H1 (cell line): ENCODE data around the gene ZNF622. TPM values are rescaled to one million over a fixed set of nuclear protein-coding genes. Genes with fewer than 3 reads are reported as not detected.

ENCODE experiments used
- CTCF ChIA-PET: fragments of 300-600 bp; sonication (Branson Sonifier 250); formaldehyde crosslinking; loops from one replicate; lab custom pipeline; 2021; ENCODE audit not compliant: partially characterized antibody; lab: Charles Lee
- POLR2A ChIA-PET: fragments of 300-600 bp; sonication (Branson Sonifier 250); formaldehyde crosslinking; loops from one replicate; lab custom pipeline; 2021; ENCODE audit warnings: inconsistent platforms; ENCODE audit not compliant: partially characterized antibody; lab: Charles Lee
- DNase-seq, 2 experiments: peaks; one replicate each; pipeline versions ENCODE4 v3.0.0 to v3.0.0-alpha.2; 2010 to 2022; ENCODE audit warnings: low spot score in 2 of 2, low read depth in 1 of 2, mixed read lengths in 1 of 2
- FAIRE-seq: peaks from 2 replicates; lab custom pipeline; 2011; peaks lifted over from hg19 to GRCh38; lab: Jason Lieb, UNC
- H2AFZ ChIP-seq: 2 replicates; pipeline ENCODE4 v1.8.1; 2012; ENCODE audit warnings: low read length, inconsistent platforms
- H2AK5ac ChIP-seq: 2 replicates; pipeline ENCODE4 v1.6.1; 2013; ENCODE audit warnings: low read depth, low read length
- H2BK120ac ChIP-seq: replicated peaks from 2 replicates; pipeline ENCODE3; 2013; ENCODE audit warnings: low read depth, low read length, inconsistent platforms
- H2BK12ac ChIP-seq: 2 replicates; pipeline ENCODE4 v1.6.1; 2013; ENCODE audit warnings: low read depth, low read length
- H2BK15ac ChIP-seq: 2 replicates; pipeline ENCODE4 v1.6.1; 2013; ENCODE audit warnings: low read length
- H2BK20ac ChIP-seq: 2 replicates; pipeline ENCODE4 v1.6.1; 2013; ENCODE audit warnings: low read length
- H2BK5ac ChIP-seq: 2 replicates; pipeline ENCODE4 v1.6.1; 2013; ENCODE audit warnings: low read depth, low read length
- H3K14ac ChIP-seq: 2 replicates; pipeline ENCODE4 v1.6.1; 2013; ENCODE audit warnings: inconsistent platforms; ENCODE audit not compliant: insufficient read length
- H3K18ac ChIP-seq: 2 replicates; pipeline ENCODE4 v1.6.1; 2013; ENCODE audit warnings: low read length; ENCODE audit errors: extremely low read depth
- H3K23ac ChIP-seq: 2 replicates; pipeline ENCODE4 v1.6.1; 2013; ENCODE audit warnings: inconsistent platforms; ENCODE audit not compliant: insufficient read length
- H3K23me2 ChIP-seq: 2 replicates; pipeline ENCODE4 v1.6.1; 2013; ENCODE audit warnings: low read depth, low read length
- H3K27ac ChIP-seq: 2 replicates; pipeline ENCODE4 v1.6.1; 2011; ENCODE audit warnings: low read depth, low read length, inconsistent platforms
- H3K27me3 ChIP-seq, 4 experiments: replicated peaks in 1 of 4; 1 replicate in 1 of 4; 2 replicates in 3 of 4; pipeline versions ENCODE4 v1.6.1 to v1.8.1; 2011 to 2013; ENCODE audit warnings: low read length in 3 of 4, mild to moderate bottlenecking in 3 of 4, inconsistent platforms in 2 of 4, mixed read lengths in 2 of 4, moderate library complexity in 1 of 4; ENCODE audit not compliant: control insufficient read depth in 3 of 4, insufficient read depth in 3 of 4; ENCODE audit errors: extremely low read depth in 1 of 4
- H3K36me3 ChIP-seq, 4 experiments: 2 replicates each; pipeline versions ENCODE4 v1.6.1 to v1.8.1; 2011 to 2013; ENCODE audit warnings: mild to moderate bottlenecking in 4 of 4, low read length in 3 of 4, moderate library complexity in 2 of 4, control low read depth in 1 of 4, inconsistent platforms in 1 of 4; ENCODE audit not compliant: insufficient read depth in 4 of 4, control insufficient read depth in 2 of 4
- H3K4ac ChIP-seq: replicated peaks from 2 replicates; pipeline ENCODE3; 2013; ENCODE audit warnings: low read length, low read depth, mixed read lengths, inconsistent platforms; ENCODE audit not compliant: insufficient read length
- H3K4me1 ChIP-seq, 4 experiments: replicated peaks in 1 of 4; 1 replicate in 1 of 4; 2 replicates in 3 of 4; pipeline versions ENCODE4 v1.6.1 to v1.8.1; 2011 to 2013; ENCODE audit warnings: low read length in 3 of 4, inconsistent platforms in 2 of 4, mixed read lengths in 1 of 4; ENCODE audit not compliant: insufficient read depth in 4 of 4, control insufficient read depth in 3 of 4
- H3K4me2 ChIP-seq, 2 experiments: 2 replicates each; pipeline versions ENCODE4 v1.6.1 to v1.8.1; 2011 to 2013; ENCODE audit warnings: low read depth in 2 of 2, low read length in 2 of 2, control low read depth in 1 of 2, inconsistent platforms in 1 of 2, mild to moderate bottlenecking in 1 of 2; ENCODE audit not compliant: insufficient read depth in 1 of 2
- H3K4me3 ChIP-seq, 4 experiments: fragments of 200-600, 300-600 bp in 1 of 4; sonication (generic), shearing (Covaris generic), sonication (Bioruptor Twin) in 1 of 4; 2 replicates each; pipeline versions ENCODE4 v1.5.1 to v1.8.1; 2011 to 2016; ENCODE audit warnings: low read length in 4 of 4, low read depth in 3 of 4, control low read depth in 2 of 4, inconsistent platforms in 2 of 4, mild to moderate bottlenecking in 2 of 4, mixed read lengths in 1 of 4, moderate library complexity in 1 of 4; ENCODE audit not compliant: insufficient read depth in 2 of 4; ENCODE audit errors: extremely low read depth in 1 of 4
- H3K56ac ChIP-seq: replicated peaks from 2 replicates; pipeline ENCODE3; 2013; ENCODE audit warnings: low read depth, mild to moderate bottlenecking, mixed read lengths, low read length, inconsistent platforms; ENCODE audit not compliant: insufficient read length
- H3K79me1 ChIP-seq: 2 replicates; pipeline ENCODE4 v1.6.1; 2013; ENCODE audit warnings: low read depth, low read length, control low read depth
- H3K79me2 ChIP-seq, 2 experiments: 2 replicates each; pipeline versions ENCODE4 v1.6.1 to v1.8.1; 2012 to 2013; ENCODE audit warnings: low read length in 2 of 2, mild to moderate bottlenecking in 2 of 2, inconsistent platforms in 1 of 2; ENCODE audit not compliant: insufficient read depth in 2 of 2, control insufficient read depth in 1 of 2
- H3K9ac ChIP-seq, 4 experiments: replicated peaks in 1 of 4; 1 replicate in 1 of 4; 2 replicates in 3 of 4; pipeline versions ENCODE4 v1.6.1 to v1.8.1; 2011 to 2013; ENCODE audit warnings: low read depth in 3 of 4, low read length in 3 of 4, control low read depth in 2 of 4, mild to moderate bottlenecking in 2 of 4, moderate library complexity in 2 of 4, inconsistent platforms in 1 of 4; ENCODE audit errors: extremely low read depth in 1 of 4
- H3K9me3 ChIP-seq, 2 experiments: 2 replicates each; pipeline versions ENCODE4 v1.6.1 to v1.8.1; 2012 to 2013; ENCODE audit warnings: mild to moderate bottlenecking in 2 of 2, moderate library complexity in 2 of 2, control low read depth in 1 of 2, inconsistent platforms in 1 of 2, low read depth in 1 of 2, low read length in 1 of 2, mixed read lengths in 1 of 2; ENCODE audit not compliant: insufficient read depth in 2 of 2
- H4K20me1 ChIP-seq, 2 experiments: replicated peaks in 1 of 2; 2 replicates each; pipeline versions ENCODE3 to v1.8.1; 2011 to 2013; ENCODE audit warnings: inconsistent platforms in 2 of 2, low read length in 2 of 2, mild to moderate bottlenecking in 1 of 2; ENCODE audit not compliant: insufficient read depth in 2 of 2, control insufficient read depth in 1 of 2
- H4K5ac ChIP-seq: 2 replicates; pipeline ENCODE4 v1.6.1; 2013; ENCODE audit warnings: low read length, low read depth, mixed read lengths, inconsistent platforms; ENCODE audit not compliant: insufficient read length
- H4K8ac ChIP-seq: 2 replicates; pipeline ENCODE4 v1.8.0; 2013; ENCODE audit warnings: mild to moderate bottlenecking, moderate library complexity, low read length, inconsistent platforms; ENCODE audit not compliant: insufficient read depth; ENCODE audit errors: extremely low read depth
- H4K91ac ChIP-seq: replicated peaks from 2 replicates; pipeline ENCODE3; 2013; ENCODE audit warnings: low read length, mixed read lengths, inconsistent platforms; ENCODE audit not compliant: insufficient read length
- ASH2L ChIP-seq: fragments of 200-600, 300-600 bp; sonication (generic); IDR thresholded peaks from one replicate; pipeline ENCODE4 v1.7.1; 2017; ENCODE audit warnings: low read length
- CTBP2 ChIP-seq: IDR thresholded peaks from 2 replicates; pipeline ENCODE4 v1.7.0; 2011; ENCODE audit warnings: borderline replicate concordance, mild to moderate bottlenecking, moderate library complexity, mixed read lengths, low read length; ENCODE audit not compliant: insufficient read depth, insufficient read length
- GABPA ChIP-seq: IDR thresholded peaks from 2 replicates; pipeline ENCODE4 v1.6.1; 2011; ENCODE audit warnings: mild to moderate bottlenecking, low read length, moderate library complexity, borderline replicate concordance; ENCODE audit not compliant: insufficient read depth
- KDM4A ChIP-seq: IDR thresholded peaks from one replicate; pipeline ENCODE4 v1.7.1; 2012; ENCODE audit warnings: low read depth, mild to moderate bottlenecking, moderate library complexity, low read length, inconsistent platforms; ENCODE audit not compliant: severe bottlenecking
- POLR2A ChIP-seq, 2 experiments: IDR thresholded peaks; 1 replicate in 1 of 2; 2 replicates in 1 of 2; pipeline ENCODE4 v1.6.1; 2011; ENCODE audit warnings: low read depth in 2 of 2, low read length in 2 of 2, mild to moderate bottlenecking in 2 of 2; ENCODE audit errors: control extremely low read depth in 1 of 2
- RAD21 ChIP-seq, 2 experiments: IDR thresholded peaks in 1 of 2; conservative IDR thresholded peaks in 1 of 2; 2 replicates each; pipeline ENCODE4 v1.6.1; 2011; ENCODE audit warnings: low read depth in 2 of 2, low read length in 2 of 2, improper control_type of control experiment in 1 of 2, inconsistent platforms in 1 of 2, mild to moderate bottlenecking in 1 of 2, moderate library complexity in 1 of 2
- SP1 ChIP-seq: IDR thresholded peaks from 2 replicates; pipeline ENCODE4 v1.6.1; 2011; ENCODE audit warnings: low read depth, low read length
- SP2 ChIP-seq: IDR thresholded peaks from 2 replicates; pipeline ENCODE4 v1.6.1; 2012; ENCODE audit warnings: mild to moderate bottlenecking, low read length, inconsistent platforms
- TAF1 ChIP-seq: IDR thresholded peaks from 2 replicates; pipeline ENCODE4 v1.6.1; 2011; ENCODE audit warnings: mild to moderate bottlenecking, low read depth, low read length
- TBP ChIP-seq: IDR thresholded peaks from 2 replicates; pipeline ENCODE4 v1.6.1; 2011; ENCODE audit warnings: low read depth, low read length, improper control_type of control experiment
- TCF12 ChIP-seq: IDR thresholded peaks from 2 replicates; pipeline ENCODE4 v1.6.1; 2011; ENCODE audit warnings: low read depth, mild to moderate bottlenecking, low read length
- TEAD4 ChIP-seq: IDR thresholded peaks from 2 replicates; pipeline ENCODE4 v1.6.1; 2012; ENCODE audit warnings: low read depth, low read length, inconsistent platforms, mixed read lengths
- WGBS, 2 experiments: shearing (Covaris generic) in 1 of 2; methylation state at CpG; one replicate each; pipeline versions ENCODE4 v1.1.6 to v1.1.7; 2013 to 2015; ENCODE audit warnings: low lambda C conversion rate in 2 of 2, mixed read lengths in 2 of 2, inconsistent platforms in 1 of 2, low coverage in 1 of 2, missing lambda C conversion rate in 1 of 2; ENCODE audit not compliant: insufficient replicate concordance in 2 of 2, insufficient coverage in 1 of 2, insufficient read length in 1 of 2; ENCODE audit errors: extremely low coverage in 1 of 2, missing lambda C conversion rate in 1 of 2; 5-methylcytosine and 5-hydroxymethylcytosine counted together
- polyA plus RNA-seq, 7 experiments: library from polyadenylated mRNA; depleted of rRNA in 3 of 7; stranded (reverse) in 5 of 7; unstranded in 2 of 7; fragments of >200 nt in 5 of 7; fragments of 200-250 nt in 2 of 7; gene quantifications; 1 replicate in 5 of 7; 2 replicates in 1 of 7; 4 replicates in 1 of 7; pipeline versions ENCODE4 v1.2.1 to v1.2.3, GENCODE V29; 2011 to 2013; ENCODE audit warnings: missing spikeins in 2 of 7, mixed read lengths in 2 of 7
- total RNA-seq: library from RNA; stranded (reverse); fragmentation: NEBNext Ultra II Directional; extraction: Animal tissue kit (Norgen Biotek cat#: 25700); gene quantifications from 2 replicates; pipeline ENCODE4 v1.2.1, GENCODE V29; 2021
- TF ChIP-seq, protein P1 (sequence below): IDR thresholded peaks from 2 replicates; pipeline ENCODE4 v1.6.1; 2012; ENCODE audit warnings: low read length, inconsistent platforms

ZNF622 gene
- total and polyA plus RNA-seq, 2 of the 8 experiments (the other 6 are each of a cell fraction or from before 2014, with no cell fraction given), result 8.8 to 30.8 TPM

- CTCF ChIA-PET, result interaction anchor here (9.7 kb wide), 1 partner anchor 62 kb away, joined by 155 read pairs; no protein-coding TSS in a partner anchor
- no peak for FAIRE-seq
Measured at GRCh38 chr5:16486711-16487111, 21.1 kb upstream of the ZNF622 start.

More at GRCh38 chr5:16486711-16487111, 21.1 kb upstream of the ZNF622 start:
- Histone ChIP-seq H3K56ac (no peak overlapping the region), H3K4me3 (no peak overlapping the region), H2AK5ac (no peak overlapping the region), H3K36me3 (no peaks in the 10 kb centered on the region), H3K79me1 (no peaks in the 10 kb centered on the region), H2BK12ac (no peak overlapping the region), H2BK20ac (no peak overlapping the region), H3K79me2 (no peaks in the 10 kb centered on the region), H3K23me2 (no peaks in the 10 kb centered on the region), H3K4ac (no peak overlapping the region), H2BK120ac (no peak overlapping the region), H2BK15ac (no peak overlapping the region), H4K20me1 (no peaks in the 10 kb centered on the region), H3K23ac (no peak overlapping the region), H3K4me2 (no peak overlapping the region), H4K5ac (no peak overlapping the region), H2BK5ac (no peak overlapping the region), H3K27me3 (no peaks in the 10 kb centered on the region), H4K8ac (no peak overlapping the region), H3K27ac (no peak overlapping the region), H3K18ac (no peak overlapping the region), H3K9me3 (no peaks in the 10 kb centered on the region), H4K91ac (no peak overlapping the region), H2AFZ (no peak overlapping the region), H3K9ac (no peak overlapping the region), H3K14ac (no peak overlapping the region), H3K4me1 (no peaks in the 10 kb centered on the region)
- no peak for TF ChIP-seq CTBP2
- TF ChIP-seq ASH2L, result no peak
- TF ChIP-seq SP2, result no peak
- TF ChIP-seq, protein P1, sequence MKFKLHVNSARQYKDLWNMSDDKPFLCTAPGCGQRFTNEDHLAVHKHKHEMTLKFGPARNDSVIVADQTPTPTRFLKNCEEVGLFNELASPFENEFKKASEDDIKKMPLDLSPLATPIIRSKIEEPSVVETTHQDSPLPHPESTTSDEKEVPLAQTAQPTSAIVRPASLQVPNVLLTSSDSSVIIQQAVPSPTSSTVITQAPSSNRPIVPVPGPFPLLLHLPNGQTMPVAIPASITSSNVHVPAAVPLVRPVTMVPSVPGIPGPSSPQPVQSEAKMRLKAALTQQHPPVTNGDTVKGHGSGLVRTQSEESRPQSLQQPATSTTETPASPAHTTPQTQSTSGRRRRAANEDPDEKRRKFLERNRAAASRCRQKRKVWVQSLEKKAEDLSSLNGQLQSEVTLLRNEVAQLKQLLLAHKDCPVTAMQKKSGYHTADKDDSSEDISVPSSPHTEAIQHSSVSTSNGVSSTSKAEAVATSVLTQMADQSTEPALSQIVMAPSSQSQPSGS, result no peak
- no peak for TF ChIP-seq SP1
- TF ChIP-seq TBP, result no peak
- TF ChIP-seq RAD21 (IDR thresholded peaks at IDR 0.05 in 1 of 2, conservative IDR thresholded peaks at IDR 0.05 in 1 of 2; ENCODE audit: low read depth in 2 of 2, low read length in 2 of 2), result no peak
- no peak for TF ChIP-seq TCF12
- TF ChIP-seq KDM4A, result no peak
- no peak for TF ChIP-seq GABPA
- no peak for TF ChIP-seq TAF1
- TF ChIP-seq POLR2A (IDR thresholded peaks at IDR 0.05; ENCODE audit: control extremely low read depth in 1 of 2, low read depth in 2 of 2, low read length in 2 of 2), result no peak
- TF ChIP-seq TEAD4, result no peak
- no peak for DNase-seq
- WGBS, 2 experiments, result 88% methylated on average over 4 of the region's 4 CpGs; no CpG with 5 or more reads in 1 of the 2 experiments
- POLR2A ChIA-PET, result no interaction called here
